K562 (cell line): Measurements from ENCODE around the gene DEGS1. TPM values are rescaled to one million over a fixed set of nuclear protein-coding genes. Genes with fewer than 3 reads are reported as not detected.

Experiments used
- ARID2 ChIP-seq: fragments of 450-650 bp; IDR thresholded peaks from 2 replicates; pipeline ENCODE4 v1.6.1; 2017; ENCODE audit warnings: antibody characterized with exemption, mild to moderate bottlenecking
- ERF ChIP-seq: fragments of 450-650 bp; formaldehyde crosslinking; IDR thresholded peaks from 2 replicates; pipeline ENCODE4 v1.4.0; 2020; ENCODE audit warnings: mild to moderate bottlenecking, mixed read lengths
- HOMEZ ChIP-seq: fragments of 250-450 bp; sonication (Bioruptor Pico); IDR thresholded peaks from 2 replicates; pipeline ENCODE4 v1.4.0; 2020; ENCODE audit warnings: mild to moderate bottlenecking, moderate library complexity
- KDM2B ChIP-seq: fragments of 250-450 bp; sonication (Bioruptor Pico); IDR thresholded peaks from 2 replicates; pipeline ENCODE4 v1.8.0; 2021; ENCODE audit warnings: mild to moderate bottlenecking, moderate library complexity
- LCOR ChIP-seq: sonication (generic); formaldehyde crosslinking; IDR thresholded peaks from 2 replicates; pipeline ENCODE4 v1.8.0; 2022; ENCODE audit warnings: mild to moderate bottlenecking, missing genetic modification reagents
- MAX ChIP-seq: sonication (generic); formaldehyde crosslinking; IDR thresholded peaks from 2 replicates; pipeline ENCODE4 v1.9.0; 2022; ENCODE audit warnings: mild to moderate bottlenecking, missing genetic modification reagents
- PTTG1 ChIP-seq: fragments of 450-650 bp; IDR thresholded peaks from 2 replicates; pipeline ENCODE4 v1.6.1; 2016; ENCODE audit warnings: low read depth, mild to moderate bottlenecking, missing genetic modification characterization, missing compliant biosample characterization
- SOX6 ChIP-seq: fragments of 450-650 bp; IDR thresholded peaks from 2 replicates; pipeline ENCODE4 v1.6.1; 2014; ENCODE audit warnings: mild to moderate bottlenecking
- THAP12 ChIP-seq: fragments of 250-450 bp; sonication (Bioruptor Pico); IDR thresholded peaks from 2 replicates; pipeline ENCODE4 v1.9.0; 2021; ENCODE audit warnings: mild to moderate bottlenecking, inconsistent platforms
- TOE1 ChIP-seq, 2 experiments: fragments of 450-650 bp in 1 of 2; sonication (generic) in 1 of 2; formaldehyde crosslinking in 1 of 2; IDR thresholded peaks; 2 replicates each; pipeline versions ENCODE4 v1.7.1 to v1.8.0; 2016 to 2022; ENCODE audit warnings: borderline replicate concordance in 2 of 2, mild to moderate bottlenecking in 2 of 2, antibody characterized with exemption in 1 of 2, inconsistent platforms in 1 of 2, low read depth in 1 of 2, missing genetic modification reagents in 1 of 2, moderate library complexity in 1 of 2
- ZNF24 ChIP-seq: fragments of 450-650 bp; IDR thresholded peaks from 2 replicates; pipeline ENCODE4 v1.6.1; 2016
- polyA plus RNA-seq, 8 experiments: library from polyadenylated mRNA; depleted of rRNA in 4 of 8; stranded (reverse) in 5 of 8; unstranded in 3 of 8; fragments of >200 nt; fragmentation: Nextera tagmentation in 2 of 8; fragmentation: Illumina TruSeq in 1 of 8; extraction: Ambion mirVana in 2 of 8; extraction: Trizol in 1 of 8; gene quantifications; 2 replicates each; pipeline versions ENCODE4 v1.2.1 to v1.2.3, GENCODE V29; 2011 to 2014; ENCODE audit warnings: inconsistent platforms in 1 of 8, missing spikeins in 1 of 8
- total RNA-seq, 7 experiments: library from RNA; depleted of rRNA in 6 of 7; stranded (reverse); fragments of >200 nt in 6 of 7; fragmentation: Illumina TruSeq in 2 of 7; extraction: Trizol in 2 of 7; gene quantifications; 2 replicates each; pipeline versions ENCODE4 v1.2.1 to v1.2.3, GENCODE V29; 2011 to 2021; ENCODE audit warnings: low replicate concordance in 1 of 7
- TF ChIP-seq, protein P1 (sequence below), 2 experiments: fragments of 450-650 bp; formaldehyde crosslinking in 1 of 2; IDR thresholded peaks; 2 replicates each; pipeline versions ENCODE4 v1.4.0 to v1.6.1; 2014 to 2020; ENCODE audit warnings: mild to moderate bottlenecking in 2 of 2, borderline replicate concordance in 1 of 2, low read depth in 1 of 2

The DEGS1 gene
- total and polyA plus RNA-seq, 9 of the 15 experiments (the other 6 are each of a cell fraction or from before 2014, with no cell fraction given) = 12.3 to 95.0 (median 38.8) TPM

DNA sequence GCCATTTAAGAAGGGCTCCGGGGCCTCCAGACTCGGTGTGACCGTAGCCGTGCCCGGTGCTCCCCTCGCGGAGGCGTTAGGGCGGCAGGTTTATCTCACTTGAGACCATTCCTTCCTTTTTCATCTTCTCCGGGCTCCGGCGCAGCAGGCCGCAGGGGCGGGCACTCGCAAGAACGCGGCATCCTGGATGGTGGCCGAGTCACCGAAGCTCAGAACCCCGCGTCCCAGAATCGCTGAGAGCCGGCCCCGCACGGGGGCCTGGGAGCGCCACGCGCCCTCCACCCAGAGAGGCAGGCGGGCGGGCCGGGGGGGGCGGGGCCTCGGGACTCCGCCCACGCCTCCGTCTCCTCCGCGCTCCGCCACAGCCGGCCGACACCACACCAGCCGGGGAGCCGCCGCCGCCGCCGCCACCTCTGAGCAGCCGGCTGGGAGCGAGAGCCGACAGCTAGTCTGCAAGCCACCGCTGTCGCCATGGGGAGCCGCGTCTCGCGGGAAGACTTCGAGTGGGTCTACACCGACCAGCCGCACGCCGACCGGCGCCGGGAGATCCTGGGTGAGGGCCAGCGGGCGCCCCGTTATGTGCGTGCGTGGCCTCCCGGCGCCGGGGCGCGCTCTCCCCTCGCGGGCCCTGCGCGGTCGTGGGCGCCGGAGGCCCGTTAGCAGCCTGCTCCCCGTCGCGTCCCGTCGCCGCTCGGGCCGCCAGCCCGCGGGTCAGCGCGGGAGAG lies at the start of gene DEGS1 (continued):
- peak; percentile 80 for TF ChIP-seq THAP12 (CRISPR knock-in tag)
- TF ChIP-seq MAX = peak; percentile 72; the same call in 1 of the 2 replicates
- TF ChIP-seq LCOR = no peak
- TF ChIP-seq TOE1 (IDR thresholded peaks at IDR 0.05; ENCODE audit: borderline replicate concordance) = no peak; the same call in 1 of the 2 replicates
- peak; percentile 16; the same call in 1 of the 2 replicates for TF ChIP-seq TOE1 (CRISPR knock-in tag; IDR thresholded peaks at IDR 0.05; ENCODE audit: borderline replicate concordance, low read depth)
- TF ChIP-seq ARID2 = no peak
- peak; percentile 13; the same call in 1 of the 2 replicates for TF ChIP-seq SOX6
- peak; percentile 63 for TF ChIP-seq KDM2B (CRISPR knock-in tag)
- TF ChIP-seq, protein P1, sequence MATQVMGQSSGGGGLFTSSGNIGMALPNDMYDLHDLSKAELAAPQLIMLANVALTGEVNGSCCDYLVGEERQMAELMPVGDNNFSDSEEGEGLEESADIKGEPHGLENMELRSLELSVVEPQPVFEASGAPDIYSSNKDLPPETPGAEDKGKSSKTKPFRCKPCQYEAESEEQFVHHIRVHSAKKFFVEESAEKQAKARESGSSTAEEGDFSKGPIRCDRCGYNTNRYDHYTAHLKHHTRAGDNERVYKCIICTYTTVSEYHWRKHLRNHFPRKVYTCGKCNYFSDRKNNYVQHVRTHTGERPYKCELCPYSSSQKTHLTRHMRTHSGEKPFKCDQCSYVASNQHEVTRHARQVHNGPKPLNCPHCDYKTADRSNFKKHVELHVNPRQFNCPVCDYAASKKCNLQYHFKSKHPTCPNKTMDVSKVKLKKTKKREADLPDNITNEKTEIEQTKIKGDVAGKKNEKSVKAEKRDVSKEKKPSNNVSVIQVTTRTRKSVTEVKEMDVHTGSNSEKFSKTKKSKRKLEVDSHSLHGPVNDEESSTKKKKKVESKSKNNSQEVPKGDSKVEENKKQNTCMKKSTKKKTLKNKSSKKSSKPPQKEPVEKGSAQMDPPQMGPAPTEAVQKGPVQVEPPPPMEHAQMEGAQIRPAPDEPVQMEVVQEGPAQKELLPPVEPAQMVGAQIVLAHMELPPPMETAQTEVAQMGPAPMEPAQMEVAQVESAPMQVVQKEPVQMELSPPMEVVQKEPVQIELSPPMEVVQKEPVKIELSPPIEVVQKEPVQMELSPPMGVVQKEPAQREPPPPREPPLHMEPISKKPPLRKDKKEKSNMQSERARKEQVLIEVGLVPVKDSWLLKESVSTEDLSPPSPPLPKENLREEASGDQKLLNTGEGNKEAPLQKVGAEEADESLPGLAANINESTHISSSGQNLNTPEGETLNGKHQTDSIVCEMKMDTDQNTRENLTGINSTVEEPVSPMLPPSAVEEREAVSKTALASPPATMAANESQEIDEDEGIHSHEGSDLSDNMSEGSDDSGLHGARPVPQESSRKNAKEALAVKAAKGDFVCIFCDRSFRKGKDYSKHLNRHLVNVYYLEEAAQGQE (IDR thresholded peaks at IDR 0.05; ENCODE audit: borderline replicate concordance) = no peak; the same call in 1 of the 2 replicates
- TF ChIP-seq, protein P1 (CRISPR knock-in tag; IDR thresholded peaks at IDR 0.05; ENCODE audit: low read depth) = peak; percentile 59
- no peak for TF ChIP-seq HOMEZ (CRISPR knock-in tag)
- TF ChIP-seq ERF (CRISPR knock-in tag) = peak; percentile 39; the same call in 1 of the 2 replicates
- peak; percentile 43 for TF ChIP-seq ZNF24
- no peak for TF ChIP-seq PTTG1 (tag)
